MCF 10A (cell line): Measurements from ENCODE around the gene GNL3L. TPM values are rescaled to one million over a fixed set of nuclear protein-coding genes. Genes with fewer than 3 reads are reported as not detected.
A peak's percentile ranks its signal among the peaks of the same experiment; 100 is the strongest.

Experiments used
- BruUV-seq: library from RNA; stranded (reverse); fragments of 400-500 nt; replicated peaks from 2 replicates; lab custom pipeline; 2021; lab: Mats Ljungman, UMichigan
- CTCF ChIA-PET: fragments of 300-600 bp; sonication (Branson Sonifier 250); formaldehyde crosslinking; extraction: SDS; loops from one replicate; lab custom pipeline; 2021; ENCODE audit warnings: antibody characterized with exemption, inconsistent platforms; lab: Yijun Ruan, JAX
- POLR2A ChIA-PET: fragments of 300-600, 350-650 bp; sonication (Branson Sonifier 250); formaldehyde crosslinking; extraction: SDS; loops from one replicate; lab custom pipeline; 2020; ENCODE audit warnings: antibody characterized with exemption, inconsistent platforms; lab: Yijun Ruan, JAX
- DNase-seq: peaks from one replicate; pipeline ENCODE4 v3.0.0-alpha.2; 2018; ENCODE audit not compliant: unreplicated experiment
- H3K27ac Mint-ChIP-seq: one replicate; pipeline ENCODE4 v1.8.0; 2022; ENCODE audit warnings: mild to moderate bottlenecking, low read depth, mixed read lengths; ENCODE audit not compliant: unreplicated experiment
- H3K27me3 Mint-ChIP-seq: one replicate; pipeline ENCODE4 v1.8.0; 2022; ENCODE audit warnings: mixed read lengths; ENCODE audit not compliant: insufficient read depth, unreplicated experiment
- H3K36me3 Mint-ChIP-seq: one replicate; pipeline ENCODE4 v1.8.0; 2022; ENCODE audit warnings: mild to moderate bottlenecking, moderate library complexity, mixed read lengths; ENCODE audit not compliant: insufficient read depth, unreplicated experiment
- H3K4me1 Mint-ChIP-seq: one replicate; pipeline ENCODE4 v1.8.0; 2022; ENCODE audit warnings: mixed read lengths; ENCODE audit not compliant: insufficient read depth, unreplicated experiment
- H3K4me3 Mint-ChIP-seq: one replicate; pipeline ENCODE4 v1.8.0; 2022; ENCODE audit warnings: mild to moderate bottlenecking, moderate library complexity, mixed read lengths; ENCODE audit not compliant: unreplicated experiment
- H3K9me3 Mint-ChIP-seq: one replicate; pipeline ENCODE4 v1.8.0; 2022; ENCODE audit warnings: mixed read lengths; ENCODE audit not compliant: unreplicated experiment
- CTCF ChIP-seq: fragments of 200-600 bp; IDR thresholded peaks from one replicate; pipeline ENCODE4 v1.8.0; 2022; ENCODE audit warnings: antibody characterized with exemption, mild to moderate bottlenecking; ENCODE audit not compliant: unreplicated experiment
- intact Hi-C: fragments of 100-400 bp; cut with micrococcal nuclease; formaldehyde crosslinking; loops from 2 replicates; pipeline ENCODE4 v1.14.1; 2022
- total RNA-seq: library from RNA; stranded (reverse); gene quantifications from 2 replicates; pipeline ENCODE4 v1.2.3, GENCODE V29; 2022

Gene GNL3L
- total RNA-seq, 1 experiment from 2014 or later: 46.2 TPM

GRCh38 chrX:54509400-54509799 is 20.6 kb upstream of the GNL3L start:
- intact Hi-C loops: no loop called here
- ChIA-PET CTCF (no interaction called here), POLR2A (no interaction called here)
- peaks cover 25% of the 10 kb centered on the region for H3K27me3 Mint-ChIP-seq
- H3K27ac Mint-ChIP-seq: no peak overlapping the region
- no peak overlapping the region for H3K4me3 Mint-ChIP-seq
- H3K9me3 Mint-ChIP-seq: peaks cover 13% of the 10 kb centered on the region
- no peak for TF ChIP-seq CTCF
- DNase-seq: no peak
- H3K36me3 Mint-ChIP-seq: peaks cover 6% of the 10 kb centered on the region
- no TSS peak for BruUV-seq
- no peaks in the 10 kb centered on the region for H3K4me1 Mint-ChIP-seq

GRCh38 chrX:54529151-54529550 is 868 bp upstream of the GNL3L start:
- ChIA-PET POLR2A (interaction anchor here (0.6 to 1.7 kb wide), 10 partner anchors 8 to 486 kb away, joined by 3 to 7 read pairs (median 4); partner anchors contain the start of genes PHF8 and TSR2), CTCF (no interaction called here)
- Mint-ChIP-seq H3K27ac (peak overlapping the region; percentile 91), H3K4me1 (peaks cover 9% of the 10 kb centered on the region), H3K27me3 (no peaks in the 10 kb centered on the region), H3K36me3 (peaks cover 27% of the 10 kb centered on the region), H3K9me3 (no peaks in the 10 kb centered on the region), H3K4me3 (peak overlapping the region; percentile 82)
- TF ChIP-seq CTCF: no peak
- DNase-seq: no peak
- intact Hi-C loops: no loop called here
- no TSS peak for BruUV-seq

- Mint-ChIP-seq H3K36me3 (peaks cover 38% of the 10 kb centered on the region), H3K27me3 (no peaks in the 10 kb centered on the region), H3K27ac (peak overlapping the region; percentile 91), H3K4me3 (peak overlapping the region; percentile 82), H3K9me3 (no peaks in the 10 kb centered on the region), H3K4me1 (peaks cover 9% of the 10 kb centered on the region)
- no peak for DNase-seq
- TSS peak; percentile 79 for BruUV-seq
- ChIA-PET POLR2A (interaction anchor here (0.6 to 1.7 kb wide), 11 partner anchors 9 to 603 kb away, joined by 3 to 7 read pairs (median 4); partner anchors contain the start of genes PHF8 and TSR2), CTCF (interaction anchor here (0.9 to 1.1 kb wide), 2 partner anchors 85 to 481 kb away, joined by 4 to 5 read pairs; no protein-coding TSS in a partner anchor)
- TF ChIP-seq CTCF: no peak
- intact Hi-C loops: no loop called here
Measured at GRCh38 chrX:54530357-54530900, 410 bp downstream of the GNL3L start.

GRCh38 chrX:54534271-54534670 is 4.3 kb downstream of the GNL3L start:
- Mint-ChIP-seq H3K27ac (no peak overlapping the region), H3K36me3 (peaks cover 53% of the 10 kb centered on the region), H3K4me3 (no peak overlapping the region), H3K9me3 (no peaks in the 10 kb centered on the region), H3K27me3 (no peaks in the 10 kb centered on the region), H3K4me1 (peaks cover 9% of the 10 kb centered on the region)
- CTCF ChIA-PET: interaction anchor here (0.6 kb wide), 2 partner anchors 159 to 284 kb away, joined by 3 to 6 read pairs; no protein-coding TSS in a partner anchor
- no peak for DNase-seq
- no peak for TF ChIP-seq CTCF
- intact Hi-C loops: no loop called here
- POLR2A ChIA-PET: no interaction called here
- BruUV-seq: no TSS peak
